Amygdala (tissue), 56 donors: ENCODE results near the gene PTPRK.

ENCODE experiments used
- DNase-seq, 56 donors: peaks; one replicate each; lab custom pipeline; 2025; lab: John Stamatoyannopoulos, UW

The PTPRK gene

GRCh38 chr6:128357392-128358130, 162.8 kb downstream of the PTPRK start:
- DNase-seq, result no peak

- DNase-seq, result no peak
These were observed 168.0 kb downstream of the PTPRK start for GRCh38 chr6:128352366-128352765.

GRCh38 chr6:128351255-128351514, 169.2 kb downstream of the PTPRK start:
- DNase-seq, result no peak

- DNase-seq, result no peak
These were observed 169.8 kb downstream of the PTPRK start for GRCh38 chr6:128350416-128351254.

GRCh38 chr6:128347123-128347522, 173.3 kb downstream of the PTPRK start:
- DNase-seq, result no peak

- DNase-seq, result no peak
These were observed 173.8 kb downstream of the PTPRK start for GRCh38 chr6:128346569-128346968.

GRCh38 chr6:128345278-128345677, 175.1 kb downstream of the PTPRK start:
- DNase-seq, result no peak

GRCh38 chr6:128343706-128344105, 176.7 kb downstream of the PTPRK start:
- no peak for DNase-seq

- no peak for DNase-seq
These were observed 180.6 kb downstream of the PTPRK start for GRCh38 chr6:128339635-128340450.

GRCh38 chr6:128337619-128338018, 182.8 kb downstream of the PTPRK start:
- DNase-seq, result no peak

GRCh38 chr6:128336436-128337095, 183.8 kb downstream of the PTPRK start:
- no peak for DNase-seq

GRCh38 chr6:128335963-128336362, 184.4 kb downstream of the PTPRK start:
- no peak for DNase-seq

GRCh38 chr6:128333581-128334223, 186.7 kb downstream of the PTPRK start:
- no peak for DNase-seq

- DNase-seq, result no peak
These were observed 192.5 kb downstream of the PTPRK start for GRCh38 chr6:128327890-128328289.

GRCh38 chr6:128323011-128323410, 197.4 kb downstream of the PTPRK start:
- no peak for DNase-seq

GRCh38 chr6:128319946-128320345, 200.5 kb downstream of the PTPRK start:
- DNase-seq, result no peak

- DNase-seq, result no peak
These were observed 201.2 kb downstream of the PTPRK start for GRCh38 chr6:128319157-128319556.

GRCh38 chr6:128316258-128316929, 204.0 kb downstream of the PTPRK start:
- DNase-seq, result no peak

GRCh38 chr6:128314190-128314589, 206.2 kb downstream of the PTPRK start:
- no peak for DNase-seq
